Left lung (tissue), 10 donors: ENCODE measurements around the gene DCP1B. TPM values are rescaled to one million over a fixed set of nuclear protein-coding genes. Genes with fewer than 3 reads are reported as not detected.

Experiments used
- ATAC-seq: fragments of 200-7000 bp; cut with Tn5 transposase; one replicate; pipeline ENCODE4 v1.9.1; 2020; ENCODE audit warnings: moderate library complexity
- DNase-seq, 4 donors: peaks; one replicate each; pipeline ENCODE4 v3.0.0-alpha.2; 2013 to 2020
- H3K27ac ChIP-seq, 2 donors: fragments of 200-600 bp; sonication (generic) in 1 of 2; one replicate each; pipeline versions ENCODE4 v1.5.0 to v1.8.0; 2020 to 2021
- H3K27me3 ChIP-seq, 2 donors: fragments of 200-600 bp; sonication (generic) in 1 of 2; one replicate each; pipeline versions ENCODE4 v1.5.0 to v1.8.0; 2020 to 2021
- H3K36me3 ChIP-seq, 2 donors: fragments of 200-600 bp; sonication (generic) in 1 of 2; one replicate each; pipeline versions ENCODE4 v1.5.0 to v1.8.0; 2020 to 2021
- H3K4me1 ChIP-seq, 2 donors: fragments of 200-600 bp; one replicate each; pipeline ENCODE4 v1.8.0; 2021
- H3K4me3 ChIP-seq, 2 donors: fragments of 200-600 bp; sonication (generic) in 1 of 2; one replicate each; pipeline versions ENCODE4 v1.5.0 to v1.8.0; 2020 to 2021; ENCODE audit warnings: mild to moderate bottlenecking in 1 of 2
- H3K9me3 ChIP-seq, 2 donors: fragments of 200-600 bp; sonication (generic) in 1 of 2; one replicate each; pipeline versions ENCODE4 v1.5.0 to v1.8.0; 2020 to 2021
- CTCF ChIP-seq, 2 donors: fragments of 200-600 bp; sonication (generic) in 1 of 2; IDR thresholded peaks; one replicate each; pipeline versions ENCODE4 v1.5.0 to v1.8.0; 2021; ENCODE audit warnings: antibody characterized with exemption in 2 of 2
- intact Hi-C, 2 donors: fragments of 100-400 bp; cut with DNase I; formaldehyde crosslinking; loops; one replicate each; pipeline versions ENCODE4 v1.11.2 to v1.14.2; 2022
- polyA plus RNA-seq, 6 donors: library from polyadenylated mRNA; unstranded; fragments of 120-200 nt; gene quantifications; one replicate each; pipeline ENCODE4 v1.2.1, GENCODE V29; 2013; ENCODE audit not compliant: insufficient read length in 6 of 6
- total RNA-seq, 2 donors: library from RNA; stranded (reverse); fragmentation: NEBNext Ultra II Directional; extraction: Animal tissue kit (Norgen Biotek cat#: 25700); gene quantifications; one replicate each; pipeline ENCODE4 v1.2.1, GENCODE V29; 2021
- donor health status: DM: no; HTN: yes; CAD: no.
- donor health status: DM: no; HTN: no; CAD: no.

DCP1B gene
- total and polyA plus RNA-seq, 8 donors = 9.8 to 33.4 (median 28.5) TPM

- H3K36me3 ChIP-seq = no peaks in the 10 kb centered on the region
- H3K4me1 ChIP-seq = peaks cover 8 to 10% of the 10 kb centered on the region in 2 donors
- ATAC-seq = no peak
- peaks cover 0 to 44% of the 10 kb centered on the region in 2 donors for H3K27me3 ChIP-seq
- no peak overlapping the region for H3K4me3 ChIP-seq
- DNase-seq = no peak
- TF ChIP-seq CTCF (IDR thresholded peaks at IDR 0.05) = no peak
- intact Hi-C loops = loop anchor here in 1 of 2 donors (10.0 kb wide), 1 partner anchor 238 kb away; no protein-coding TSS in a partner anchor
- H3K9me3 ChIP-seq = no peaks in the 10 kb centered on the region
- H3K27ac ChIP-seq = no peak overlapping the region
Measured at GRCh38 chr12:2032506-2032905, 28.2 kb upstream of the DCP1B start.

GRCh38 chr12:2029851-2030250 lies 25.6 kb upstream of the DCP1B start:
- no peak for TF ChIP-seq CTCF (IDR thresholded peaks at IDR 0.05)
- Histone ChIP-seq H3K27me3 (peaks cover 0 to 19% of the 10 kb centered on the region in 2 donors), H3K9me3 (no peaks in the 10 kb centered on the region), H3K27ac (no peak overlapping the region), H3K4me1 (peaks cover 0 to 4% of the 10 kb centered on the region in 2 donors), H3K4me3 (no peak overlapping the region), H3K36me3 (no peaks in the 10 kb centered on the region)
- intact Hi-C loops = loop anchor here in 1 of 2 donors (10.0 kb wide), 1 partner anchor 235 kb away; no protein-coding TSS in a partner anchor
- no peak for DNase-seq
- ATAC-seq = no peak

- H3K4me3 ChIP-seq = no peak overlapping the region
- DNase-seq (no peak), ATAC-seq (no peak)
- H3K4me1 ChIP-seq = no peaks in the 10 kb centered on the region
- peaks cover 0 to 7% of the 10 kb centered on the region in 2 donors for H3K27me3 ChIP-seq
- H3K36me3 ChIP-seq = no peaks in the 10 kb centered on the region
- H3K27ac ChIP-seq = no peak overlapping the region
- intact Hi-C loops = no loop called here
- no peaks in the 10 kb centered on the region for H3K9me3 ChIP-seq
- no peak for TF ChIP-seq CTCF (IDR thresholded peaks at IDR 0.05)
Measured at GRCh38 chr12:2027351-2027750, 23.1 kb upstream of the DCP1B start.

- TF ChIP-seq CTCF (IDR thresholded peaks at IDR 0.05) = no peak
- Histone ChIP-seq H3K27ac (no peak overlapping the region), H3K4me3 (no peak overlapping the region), H3K27me3 (no peaks in the 10 kb centered on the region), H3K9me3 (no peaks in the 10 kb centered on the region), H3K36me3 (no peaks in the 10 kb centered on the region), H3K4me1 (no peaks in the 10 kb centered on the region)
- intact Hi-C loops = no loop called here
- ATAC-seq (no peak), DNase-seq (no peak)
Measured at GRCh38 chr12:2023365-2023764, 19.1 kb upstream of the DCP1B start.

GRCh38 chr12:2020511-2020910 lies 16.3 kb upstream of the DCP1B start:
- no peak for ATAC-seq
- no peaks in the 10 kb centered on the region for H3K27me3 ChIP-seq

More at GRCh38 chr12:2020511-2020910, 16.3 kb upstream of the DCP1B start:
- no peak for TF ChIP-seq CTCF (IDR thresholded peaks at IDR 0.05)
- Histone ChIP-seq H3K27ac (no peak overlapping the region), H3K4me1 (no peaks in the 10 kb centered on the region), H3K36me3 (no peaks in the 10 kb centered on the region), H3K9me3 (no peaks in the 10 kb centered on the region), H3K4me3 (no peak overlapping the region)
- intact Hi-C loops = no loop called here
- no peak for DNase-seq
